K562 (cell line): ENCODE measurements around the gene FAM83F. TPM values are rescaled to one million over a fixed set of nuclear protein-coding genes. Genes with fewer than 3 reads are reported as not detected.
A peak's percentile ranks its signal among the peaks of the same experiment; 100 is the strongest.

Source experiments
- ATF1 ChIP-seq, 2 experiments: fragments of 450-650 bp in 1 of 2; IDR thresholded peaks; 2 replicates each; pipeline ENCODE4 v1.6.1; 2016; ENCODE audit warnings: missing compliant biosample characterization in 1 of 2, missing genetic modification characterization in 1 of 2
- polyA plus RNA-seq, 8 experiments: library from polyadenylated mRNA; depleted of rRNA in 4 of 8; stranded (reverse) in 5 of 8; unstranded in 3 of 8; fragments of >200 nt; fragmentation: Nextera tagmentation in 2 of 8; fragmentation: Illumina TruSeq in 1 of 8; extraction: Ambion mirVana in 2 of 8; extraction: Trizol in 1 of 8; gene quantifications; 2 replicates each; pipeline versions ENCODE4 v1.2.1 to v1.2.3, GENCODE V29; 2011 to 2014; ENCODE audit warnings: inconsistent platforms in 1 of 8, missing spikeins in 1 of 8
- total RNA-seq, 7 experiments: library from RNA; depleted of rRNA in 6 of 7; stranded (reverse); fragments of >200 nt in 6 of 7; fragmentation: Illumina TruSeq in 2 of 7; extraction: Trizol in 2 of 7; gene quantifications; 2 replicates each; pipeline versions ENCODE4 v1.2.1 to v1.2.3, GENCODE V29; 2011 to 2021; ENCODE audit warnings: low replicate concordance in 1 of 7
- TF ChIP-seq, protein P1 (sequence below): fragments of 200-600 bp; sonication (generic); IDR thresholded peaks from one replicate; pipeline ENCODE4 v1.6.1; 2012; ENCODE audit warnings: mild to moderate bottlenecking, low read depth, low read length, inconsistent platforms
- TF ChIP-seq, protein P2 (sequence below): fragments of 250-450 bp; sonication (Bioruptor Pico); IDR thresholded peaks from 2 replicates; pipeline ENCODE4 v1.4.0; 2020; ENCODE audit warnings: mild to moderate bottlenecking

The FAM83F gene
- total and polyA plus RNA-seq, 9 of the 15 experiments (the other 6 are each of a cell fraction or from before 2014, with no cell fraction given) = under 0.01 to 0.13 (median 0.04) TPM; not detected in 1

GRCh38 chr22:39999144-39999757 is 4.5 kb downstream of the FAM83F start (continued):
- TF ChIP-seq, protein P1, sequence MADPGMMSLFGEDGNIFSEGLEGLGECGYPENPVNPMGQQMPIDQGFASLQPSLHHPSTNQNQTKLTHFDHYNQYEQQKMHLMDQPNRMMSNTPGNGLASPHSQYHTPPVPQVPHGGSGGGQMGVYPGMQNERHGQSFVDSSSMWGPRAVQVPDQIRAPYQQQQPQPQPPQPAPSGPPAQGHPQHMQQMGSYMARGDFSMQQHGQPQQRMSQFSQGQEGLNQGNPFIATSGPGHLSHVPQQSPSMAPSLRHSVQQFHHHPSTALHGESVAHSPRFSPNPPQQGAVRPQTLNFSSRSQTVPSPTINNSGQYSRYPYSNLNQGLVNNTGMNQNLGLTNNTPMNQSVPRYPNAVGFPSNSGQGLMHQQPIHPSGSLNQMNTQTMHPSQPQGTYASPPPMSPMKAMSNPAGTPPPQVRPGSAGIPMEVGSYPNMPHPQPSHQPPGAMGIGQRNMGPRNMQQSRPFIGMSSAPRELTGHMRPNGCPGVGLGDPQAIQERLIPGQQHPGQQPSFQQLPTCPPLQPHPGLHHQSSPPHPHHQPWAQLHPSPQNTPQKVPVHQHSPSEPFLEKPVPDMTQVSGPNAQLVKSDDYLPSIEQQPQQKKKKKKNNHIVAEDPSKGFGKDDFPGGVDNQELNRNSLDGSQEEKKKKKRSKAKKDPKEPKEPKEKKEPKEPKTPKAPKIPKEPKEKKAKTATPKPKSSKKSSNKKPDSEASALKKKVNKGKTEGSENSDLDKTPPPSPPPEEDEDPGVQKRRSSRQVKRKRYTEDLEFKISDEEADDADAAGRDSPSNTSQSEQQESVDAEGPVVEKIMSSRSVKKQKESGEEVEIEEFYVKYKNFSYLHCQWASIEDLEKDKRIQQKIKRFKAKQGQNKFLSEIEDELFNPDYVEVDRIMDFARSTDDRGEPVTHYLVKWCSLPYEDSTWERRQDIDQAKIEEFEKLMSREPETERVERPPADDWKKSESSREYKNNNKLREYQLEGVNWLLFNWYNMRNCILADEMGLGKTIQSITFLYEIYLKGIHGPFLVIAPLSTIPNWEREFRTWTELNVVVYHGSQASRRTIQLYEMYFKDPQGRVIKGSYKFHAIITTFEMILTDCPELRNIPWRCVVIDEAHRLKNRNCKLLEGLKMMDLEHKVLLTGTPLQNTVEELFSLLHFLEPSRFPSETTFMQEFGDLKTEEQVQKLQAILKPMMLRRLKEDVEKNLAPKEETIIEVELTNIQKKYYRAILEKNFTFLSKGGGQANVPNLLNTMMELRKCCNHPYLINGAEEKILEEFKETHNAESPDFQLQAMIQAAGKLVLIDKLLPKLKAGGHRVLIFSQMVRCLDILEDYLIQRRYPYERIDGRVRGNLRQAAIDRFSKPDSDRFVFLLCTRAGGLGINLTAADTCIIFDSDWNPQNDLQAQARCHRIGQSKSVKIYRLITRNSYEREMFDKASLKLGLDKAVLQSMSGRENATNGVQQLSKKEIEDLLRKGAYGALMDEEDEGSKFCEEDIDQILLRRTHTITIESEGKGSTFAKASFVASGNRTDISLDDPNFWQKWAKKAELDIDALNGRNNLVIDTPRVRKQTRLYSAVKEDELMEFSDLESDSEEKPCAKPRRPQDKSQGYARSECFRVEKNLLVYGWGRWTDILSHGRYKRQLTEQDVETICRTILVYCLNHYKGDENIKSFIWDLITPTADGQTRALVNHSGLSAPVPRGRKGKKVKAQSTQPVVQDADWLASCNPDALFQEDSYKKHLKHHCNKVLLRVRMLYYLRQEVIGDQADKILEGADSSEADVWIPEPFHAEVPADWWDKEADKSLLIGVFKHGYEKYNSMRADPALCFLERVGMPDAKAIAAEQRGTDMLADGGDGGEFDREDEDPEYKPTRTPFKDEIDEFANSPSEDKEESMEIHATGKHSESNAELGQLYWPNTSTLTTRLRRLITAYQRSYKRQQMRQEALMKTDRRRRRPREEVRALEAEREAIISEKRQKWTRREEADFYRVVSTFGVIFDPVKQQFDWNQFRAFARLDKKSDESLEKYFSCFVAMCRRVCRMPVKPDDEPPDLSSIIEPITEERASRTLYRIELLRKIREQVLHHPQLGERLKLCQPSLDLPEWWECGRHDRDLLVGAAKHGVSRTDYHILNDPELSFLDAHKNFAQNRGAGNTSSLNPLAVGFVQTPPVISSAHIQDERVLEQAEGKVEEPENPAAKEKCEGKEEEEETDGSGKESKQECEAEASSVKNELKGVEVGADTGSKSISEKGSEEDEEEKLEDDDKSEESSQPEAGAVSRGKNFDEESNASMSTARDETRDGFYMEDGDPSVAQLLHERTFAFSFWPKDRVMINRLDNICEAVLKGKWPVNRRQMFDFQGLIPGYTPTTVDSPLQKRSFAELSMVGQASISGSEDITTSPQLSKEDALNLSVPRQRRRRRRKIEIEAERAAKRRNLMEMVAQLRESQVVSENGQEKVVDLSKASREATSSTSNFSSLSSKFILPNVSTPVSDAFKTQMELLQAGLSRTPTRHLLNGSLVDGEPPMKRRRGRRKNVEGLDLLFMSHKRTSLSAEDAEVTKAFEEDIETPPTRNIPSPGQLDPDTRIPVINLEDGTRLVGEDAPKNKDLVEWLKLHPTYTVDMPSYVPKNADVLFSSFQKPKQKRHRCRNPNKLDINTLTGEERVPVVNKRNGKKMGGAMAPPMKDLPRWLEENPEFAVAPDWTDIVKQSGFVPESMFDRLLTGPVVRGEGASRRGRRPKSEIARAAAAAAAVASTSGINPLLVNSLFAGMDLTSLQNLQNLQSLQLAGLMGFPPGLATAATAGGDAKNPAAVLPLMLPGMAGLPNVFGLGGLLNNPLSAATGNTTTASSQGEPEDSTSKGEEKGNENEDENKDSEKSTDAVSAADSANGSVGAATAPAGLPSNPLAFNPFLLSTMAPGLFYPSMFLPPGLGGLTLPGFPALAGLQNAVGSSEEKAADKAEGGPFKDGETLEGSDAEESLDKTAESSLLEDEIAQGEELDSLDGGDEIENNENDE = no peak
- no peak for TF ChIP-seq ATF1 (CRISPR knock-in tag; IDR thresholded peaks at IDR 0.05)
- peak; percentile 70 for TF ChIP-seq ATF1 (tag; IDR thresholded peaks at IDR 0.05)
- TF ChIP-seq, protein P2, sequence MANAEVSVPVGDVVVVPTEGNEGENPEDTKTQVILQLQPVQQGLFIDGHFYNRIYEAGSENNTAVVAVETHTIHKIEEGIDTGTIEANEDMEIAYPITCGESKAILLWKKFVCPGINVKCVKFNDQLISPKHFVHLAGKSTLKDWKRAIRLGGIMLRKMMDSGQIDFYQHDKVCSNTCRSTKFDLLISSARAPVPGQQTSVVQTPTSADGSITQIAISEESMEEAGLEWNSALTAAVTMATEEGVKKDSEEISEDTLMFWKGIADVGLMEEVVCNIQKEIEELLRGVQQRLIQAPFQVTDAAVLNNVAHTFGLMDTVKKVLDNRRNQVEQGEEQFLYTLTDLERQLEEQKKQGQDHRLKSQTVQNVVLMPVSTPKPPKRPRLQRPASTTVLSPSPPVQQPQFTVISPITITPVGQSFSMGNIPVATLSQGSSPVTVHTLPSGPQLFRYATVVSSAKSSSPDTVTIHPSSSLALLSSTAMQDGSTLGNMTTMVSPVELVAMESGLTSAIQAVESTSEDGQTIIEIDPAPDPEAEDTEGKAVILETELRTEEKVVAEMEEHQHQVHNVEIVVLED (CRISPR knock-in tag) = no peak
